GM21360 (cell line): ENCODE results near the gene NDOR1.

Source experiments
- ATAC-seq: cut with Tn5 transposase; IDR thresholded peaks from one replicate; pipeline ENCODE4 v1.9.1; 2021; ENCODE audit warnings: mild to moderate bottlenecking, moderate library complexity; ENCODE audit not compliant: unreplicated experiment

NDOR1 gene

DNA sequence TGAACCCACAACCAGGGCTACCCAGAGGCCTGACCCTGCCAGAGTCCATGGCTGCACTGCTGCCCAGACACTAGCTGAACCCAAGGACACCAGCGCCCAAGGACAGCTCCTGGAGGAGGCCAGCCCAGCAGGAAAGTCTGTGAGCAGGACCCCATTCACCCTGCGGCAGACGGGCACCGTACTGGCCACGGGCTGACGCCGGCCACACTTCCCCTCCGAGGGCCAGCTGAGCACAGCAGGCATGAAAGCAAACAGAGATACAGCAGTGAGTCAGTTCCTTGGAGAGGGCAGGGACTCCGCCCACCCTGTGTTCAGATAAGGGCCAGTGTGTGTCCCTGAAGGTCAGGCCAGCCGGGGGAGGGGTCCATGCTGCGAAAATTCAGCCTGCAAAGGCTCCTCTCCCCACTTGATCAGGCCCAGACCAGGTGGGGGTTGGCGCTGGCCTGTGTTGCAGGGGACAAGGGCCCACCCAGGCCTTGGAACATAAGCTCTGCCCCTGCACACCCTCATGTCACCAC lies 13.3 kb downstream of the NDOR1 start:
- no peak for ATAC-seq

DNA sequence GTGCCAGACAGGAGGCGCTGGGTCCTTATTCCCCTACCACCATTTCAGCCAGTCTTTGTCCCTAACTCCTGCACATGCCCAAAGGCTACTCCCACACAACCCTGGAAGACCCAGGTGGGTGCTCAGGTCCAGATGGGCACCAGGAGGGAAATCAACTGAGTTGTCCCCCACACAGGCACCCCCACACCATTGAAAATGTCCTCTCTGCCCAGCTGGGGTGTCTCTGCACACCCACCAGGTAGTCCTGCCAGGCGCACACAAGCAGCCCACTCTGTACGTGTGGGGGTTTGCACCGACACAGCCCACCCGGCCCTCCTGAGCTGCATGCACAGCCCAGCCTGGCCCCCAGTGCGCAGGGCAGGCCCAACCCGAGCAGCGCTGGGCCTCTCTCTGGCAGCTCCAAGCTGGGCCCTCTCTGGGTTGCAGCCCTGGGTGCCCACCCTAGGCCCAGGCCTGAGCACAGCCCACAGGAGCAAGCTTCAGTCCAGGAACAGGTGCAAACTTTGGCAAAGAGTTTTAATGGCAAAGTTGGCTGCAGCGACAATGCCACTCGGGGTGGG lies 14.3 kb downstream of the NDOR1 start:
- ATAC-seq: no peak

DNA sequence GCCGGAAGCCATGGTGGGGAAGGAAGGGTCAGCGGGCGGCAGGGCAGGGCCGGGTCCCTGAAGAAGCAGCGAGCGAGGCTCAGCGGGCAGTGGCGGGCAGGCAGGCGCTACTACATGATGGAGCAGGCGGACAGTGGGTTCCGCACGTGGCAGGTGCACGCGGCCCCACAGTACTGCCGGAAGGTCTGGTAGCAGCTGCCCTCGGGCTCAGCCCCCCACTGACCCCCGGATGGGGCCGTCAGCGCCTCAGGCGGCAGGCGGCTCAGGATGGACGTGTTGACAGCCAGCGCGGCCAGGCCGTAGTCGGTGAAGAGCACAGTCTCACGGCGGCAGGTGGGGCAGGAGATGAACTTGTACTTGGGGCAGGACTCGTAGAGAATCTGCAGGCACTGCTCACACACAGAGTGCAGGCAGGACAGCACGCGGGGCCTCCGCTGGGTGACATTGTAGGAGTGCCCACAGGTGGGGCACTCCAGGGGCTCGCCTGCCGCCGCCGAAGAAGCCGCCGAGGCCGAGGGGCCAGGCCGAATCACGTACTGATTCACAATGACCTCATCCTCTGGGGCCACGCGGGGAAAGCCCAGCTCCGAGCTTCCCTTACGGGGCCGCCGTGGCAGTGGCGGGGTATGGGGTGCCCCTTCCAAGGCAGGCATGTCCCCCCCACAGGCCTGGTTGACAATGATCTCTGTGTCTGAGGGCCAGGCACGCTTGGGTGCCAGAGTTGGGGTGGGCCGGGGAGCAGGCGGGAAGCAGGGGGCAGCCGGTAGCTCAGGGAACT lies 15.0 kb downstream of the NDOR1 start:
- ATAC-seq: no peak

DNA sequence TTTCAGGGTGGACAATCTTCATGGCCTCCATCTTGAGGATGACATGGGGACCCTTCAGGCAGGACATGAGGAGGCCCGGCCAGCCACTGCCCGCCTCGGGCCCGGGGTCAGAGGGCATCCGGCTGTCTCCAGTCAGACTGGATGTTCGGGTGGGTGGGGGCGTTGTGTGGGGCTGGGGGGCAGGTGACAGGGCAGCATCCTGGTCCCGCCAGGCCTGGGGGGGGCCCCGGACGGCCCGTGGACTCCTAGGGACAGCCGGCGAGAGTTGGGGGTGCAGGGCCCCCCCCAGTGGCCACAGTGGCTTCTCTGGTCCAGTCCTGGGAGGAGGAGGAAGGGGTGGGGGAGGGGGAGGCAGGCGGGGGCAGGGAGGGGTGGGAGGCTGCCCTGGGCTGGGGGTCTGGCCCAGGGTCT lies 15.6 kb downstream of the NDOR1 start:
- no peak for ATAC-seq

DNA sequence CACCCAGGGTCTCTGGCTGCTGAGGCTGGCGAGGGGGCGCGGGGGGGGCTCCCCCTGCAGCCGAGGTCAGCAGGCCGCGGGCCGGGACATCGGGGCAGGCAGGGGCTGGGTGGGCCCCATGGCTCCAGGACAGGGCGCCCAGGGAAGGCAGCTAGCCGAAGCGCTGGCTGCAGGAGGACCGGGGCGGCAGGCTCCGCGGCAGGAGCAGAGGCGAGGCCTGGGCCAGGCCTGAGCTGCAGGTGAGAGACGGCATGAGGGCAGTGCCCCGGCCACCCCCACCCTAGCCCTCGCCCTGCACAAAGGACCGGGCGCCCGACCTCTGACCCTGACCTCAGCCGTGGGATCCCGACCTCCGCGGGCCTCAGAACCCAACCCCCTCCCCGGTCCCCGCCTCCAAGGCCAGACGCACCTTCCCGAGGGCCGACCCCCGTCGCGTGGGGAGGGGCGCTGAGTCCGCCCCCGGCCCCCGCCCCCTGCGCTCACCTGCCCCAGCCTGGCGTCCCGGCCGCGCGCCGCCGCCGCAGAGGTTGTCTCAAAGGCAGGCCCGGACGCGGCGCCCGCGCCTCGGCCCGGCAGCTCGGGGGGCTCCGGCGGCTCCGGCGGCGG lies 16.1 kb downstream of the NDOR1 start:
- ATAC-seq: no peak

DNA sequence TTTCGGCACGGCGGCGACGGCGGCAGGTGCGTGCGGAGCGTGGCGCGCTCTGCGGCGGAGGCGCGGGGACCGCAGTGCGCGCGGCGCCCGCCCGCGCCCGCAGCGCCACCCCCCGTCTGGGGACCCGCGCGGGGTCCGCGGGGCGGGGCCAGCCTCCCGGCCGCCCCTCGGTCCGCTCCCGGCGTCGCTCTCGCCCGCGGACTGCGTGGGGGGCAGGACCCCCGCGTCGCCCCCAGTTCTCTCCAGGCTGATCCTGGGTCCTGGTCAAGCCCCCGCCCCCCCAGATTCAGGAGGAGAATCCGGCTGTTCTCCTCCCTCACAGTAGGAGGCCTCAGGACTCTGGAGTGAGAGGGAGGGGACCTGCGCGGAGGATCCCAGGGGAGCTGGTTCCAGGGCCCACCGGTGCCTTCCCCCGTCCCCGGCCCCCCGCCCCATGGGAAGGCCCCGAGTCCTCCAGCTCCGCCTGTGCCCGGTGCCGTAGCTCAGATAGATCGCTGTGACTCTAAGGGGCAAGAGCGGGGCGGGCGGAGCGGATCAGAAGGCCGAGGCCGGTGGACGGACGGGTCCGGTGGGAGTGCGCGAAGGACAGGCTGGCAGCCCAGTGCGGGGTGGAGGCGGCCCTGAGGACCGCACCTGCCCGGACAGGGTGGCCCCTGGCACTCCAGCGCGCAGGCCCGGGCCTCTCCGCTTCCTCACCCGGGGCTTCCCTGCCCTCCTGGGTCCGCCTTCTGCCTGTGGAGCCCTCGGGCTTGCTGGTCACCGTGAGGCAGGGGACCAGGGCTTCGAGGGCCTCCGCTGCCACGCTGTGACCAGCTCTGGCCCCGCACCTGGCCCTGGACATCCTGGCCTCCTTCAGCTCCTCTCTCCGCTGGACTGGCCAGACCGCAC lies 16.9 kb downstream of the NDOR1 start, which contains the start of gene RNF208:
Gene RNF208 (minus strand): TSS at position 51 of the 888 bp plus-strand sequence. CDS start 1,028 bp downstream, outside the sequence.
- no peak for ATAC-seq

DNA sequence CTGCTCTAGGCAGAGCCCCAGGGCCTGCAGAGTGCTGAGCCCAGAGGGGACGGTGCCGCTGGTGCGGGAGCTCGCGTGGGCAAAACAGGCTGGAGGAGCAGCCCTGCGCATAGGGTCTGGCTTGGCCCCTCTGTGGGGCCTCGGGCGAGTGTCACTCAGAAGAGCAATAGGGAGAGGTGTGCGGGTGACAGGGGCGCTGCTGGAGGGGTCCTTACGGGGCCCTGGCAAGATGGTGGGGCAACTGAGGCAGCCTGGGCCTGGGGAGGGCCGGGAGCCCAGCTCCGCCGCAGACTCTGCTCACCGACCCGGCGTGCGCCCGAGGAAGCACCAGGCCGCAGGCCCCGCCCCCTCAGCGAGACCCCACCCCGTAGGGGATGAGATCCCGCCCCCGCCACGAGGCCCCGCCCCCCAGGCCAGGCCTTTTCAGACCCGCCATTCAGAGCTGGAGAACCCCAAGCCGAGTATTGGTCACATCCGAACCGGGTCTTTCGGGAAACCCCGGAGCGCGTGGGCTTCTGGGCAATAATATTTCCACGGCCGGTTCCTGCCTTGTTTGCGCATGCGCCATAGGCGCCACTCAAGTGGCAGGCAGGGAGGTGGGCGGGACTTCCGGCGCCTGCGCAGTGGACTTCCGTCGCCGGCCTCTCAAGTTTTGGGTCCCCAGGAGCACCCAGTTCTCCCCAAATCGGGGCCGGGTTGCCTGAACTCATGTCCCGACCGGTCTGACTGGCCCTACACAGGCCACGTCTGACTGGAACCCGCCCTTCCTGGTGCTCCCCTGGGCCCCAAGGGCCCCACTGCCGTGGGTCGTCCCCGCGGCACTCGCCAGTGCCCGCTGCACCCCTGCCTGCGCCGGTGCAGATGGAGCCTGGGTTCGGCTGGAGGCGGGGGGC lies 17.8 kb downstream of the NDOR1 start:
- peak; percentile 66 for ATAC-seq

DNA sequence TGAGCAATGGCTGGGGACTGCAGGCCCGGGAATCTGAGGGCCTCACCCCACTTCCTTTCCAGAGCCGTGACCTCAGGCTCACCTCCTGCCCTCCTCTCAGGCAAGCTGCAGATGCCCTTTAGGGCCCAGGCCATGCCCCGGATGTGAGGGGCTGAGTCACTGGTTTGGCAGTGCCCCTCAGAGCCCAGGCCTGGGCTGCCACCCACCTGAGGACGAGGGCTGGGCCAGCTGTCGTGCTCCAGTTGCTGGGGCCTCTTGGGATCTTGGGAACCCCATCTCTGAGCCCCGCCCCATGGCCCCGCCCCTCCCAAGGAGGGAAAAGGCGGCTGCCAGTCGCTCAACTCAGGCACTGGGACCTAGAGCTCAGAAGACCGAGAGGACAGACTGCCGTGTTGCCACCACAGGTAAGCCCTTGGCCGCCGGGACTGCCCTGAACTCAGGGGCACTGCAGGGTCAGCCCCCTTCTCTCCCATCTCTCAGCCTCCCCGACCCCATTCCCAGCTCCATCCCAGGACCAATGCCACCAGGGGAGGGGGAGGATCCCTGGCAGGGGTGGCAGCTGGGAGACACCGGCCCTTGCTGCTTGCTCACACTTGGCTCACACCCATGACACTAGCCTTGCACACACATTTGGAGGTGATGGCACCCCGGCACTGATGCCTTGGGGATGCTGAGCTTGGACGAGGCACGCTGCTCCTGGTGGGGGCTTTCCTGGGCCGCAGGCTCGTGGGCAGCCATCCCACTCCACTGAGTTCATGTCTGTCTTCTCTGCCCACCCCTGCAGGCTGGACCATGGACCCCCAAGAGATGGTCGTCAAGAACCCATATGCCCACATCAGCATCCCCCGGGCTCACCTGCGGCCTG lies 19.6 kb downstream of the NDOR1 start, which contains the start of gene CYSRT1:
Gene CYSRT1 (plus strand): TSS at position 345 of the 865 bp plus-strand sequence. CDS start 448 bp downstream, at position 793.
- no peak for ATAC-seq

DNA sequence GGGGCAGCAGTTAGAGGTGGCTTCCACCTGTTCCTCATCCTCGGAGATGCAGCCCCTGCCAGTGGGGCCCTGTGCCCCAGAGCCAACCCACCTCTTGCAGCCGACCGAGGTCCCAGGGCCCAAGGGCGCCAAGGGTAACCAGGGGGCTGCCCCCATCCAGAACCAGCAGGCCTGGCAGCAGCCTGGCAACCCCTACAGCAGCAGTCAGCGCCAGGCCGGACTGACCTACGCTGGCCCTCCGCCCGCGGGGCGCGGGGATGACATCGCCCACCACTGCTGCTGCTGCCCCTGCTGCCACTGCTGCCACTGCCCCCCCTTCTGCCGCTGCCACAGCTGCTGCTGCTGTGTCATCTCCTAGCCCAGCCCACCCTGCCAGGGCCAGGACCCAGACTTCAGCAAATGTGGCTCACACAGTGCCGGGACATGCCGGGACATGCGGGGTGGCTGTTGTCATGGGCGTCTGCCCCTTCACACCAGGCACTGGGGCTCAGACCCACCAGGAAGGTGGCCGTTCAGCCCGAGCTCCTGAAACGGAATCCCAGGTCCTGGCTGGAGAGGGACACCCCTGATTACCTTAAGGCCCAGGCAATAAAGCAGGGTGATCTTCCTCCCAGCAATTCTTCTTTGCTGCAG lies 20.3 kb downstream of the NDOR1 start:
- no peak for ATAC-seq

DNA sequence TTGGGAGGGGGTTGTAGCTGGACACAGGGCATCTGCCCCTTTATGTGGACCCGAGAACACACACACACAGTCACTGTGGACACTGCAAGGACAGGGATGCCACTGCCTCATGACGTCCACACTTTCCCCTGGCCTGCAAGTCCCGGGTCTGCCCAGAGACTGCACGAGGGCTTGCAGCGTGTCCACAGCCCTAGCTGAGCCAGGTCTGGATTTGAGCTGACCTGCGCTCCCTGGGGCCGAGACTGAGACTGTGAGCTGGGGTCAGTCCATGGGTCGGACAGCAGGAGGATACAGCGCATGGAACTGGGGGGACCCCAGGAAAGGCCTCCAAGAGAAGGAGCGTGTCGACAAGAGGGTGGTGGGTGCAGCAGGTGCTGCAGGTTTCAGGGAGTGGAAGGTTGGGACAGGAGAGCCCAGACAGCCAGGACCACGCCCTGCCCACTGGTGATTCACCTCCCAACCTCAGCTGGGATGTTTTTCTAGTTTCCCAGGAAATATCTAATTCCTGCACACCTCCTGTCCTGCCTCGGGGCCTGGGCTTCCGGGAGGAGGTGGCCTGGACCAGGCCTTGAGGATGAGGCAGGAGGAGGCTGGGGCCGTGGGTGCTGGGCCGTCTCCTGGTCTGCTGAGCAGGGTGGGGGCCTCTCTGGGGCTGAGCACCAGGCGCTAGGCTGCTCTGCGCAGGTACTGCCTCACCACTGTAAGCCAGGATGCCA lies 21.0 kb downstream of the NDOR1 start:
- no peak for ATAC-seq

DNA sequence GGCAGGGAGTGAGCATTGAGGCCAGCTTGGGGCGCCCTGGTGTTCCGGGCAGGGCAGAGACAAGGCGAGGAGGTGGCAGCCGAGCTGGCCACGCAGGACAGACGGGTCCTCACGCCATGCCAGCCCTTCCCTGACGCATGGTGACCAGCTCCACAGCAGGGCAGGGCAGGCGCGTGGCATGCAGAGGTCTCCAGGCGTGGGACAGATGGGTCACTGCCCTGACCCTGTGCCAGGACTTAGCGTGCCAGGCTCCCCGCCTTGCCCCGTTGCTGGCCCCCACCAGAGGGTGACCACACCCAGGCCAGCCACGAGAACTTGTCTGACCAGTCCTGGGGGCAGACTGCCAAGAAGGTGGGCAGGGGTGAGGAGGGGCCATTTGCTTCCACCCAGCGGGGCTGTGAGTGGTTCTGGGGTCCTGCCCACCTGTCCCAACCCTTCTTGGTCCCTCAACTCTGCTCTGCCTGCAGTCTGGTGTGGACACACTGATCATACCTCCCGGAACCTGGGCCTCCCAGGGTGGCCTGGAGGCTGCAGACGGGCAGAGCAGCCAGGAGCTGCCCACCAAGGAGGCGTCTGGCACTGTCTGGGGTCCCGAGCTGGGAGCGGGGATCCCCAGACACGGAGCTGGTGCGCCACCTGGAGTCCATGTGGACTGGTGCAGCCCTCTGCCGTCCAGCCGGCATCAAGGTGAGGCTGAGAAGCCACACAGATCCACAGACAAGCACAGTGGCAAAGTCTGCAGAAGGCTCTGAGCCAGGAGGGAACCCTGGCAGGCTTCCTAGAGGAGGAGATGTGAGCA lies 21.8 kb downstream of the NDOR1 start, which contains the start of gene RNF224:
Gene RNF224 (plus strand): TSS at position 449 of the 799 bp plus-strand sequence. CDS start 834 bp downstream, outside the sequence.
- no peak for ATAC-seq

DNA sequence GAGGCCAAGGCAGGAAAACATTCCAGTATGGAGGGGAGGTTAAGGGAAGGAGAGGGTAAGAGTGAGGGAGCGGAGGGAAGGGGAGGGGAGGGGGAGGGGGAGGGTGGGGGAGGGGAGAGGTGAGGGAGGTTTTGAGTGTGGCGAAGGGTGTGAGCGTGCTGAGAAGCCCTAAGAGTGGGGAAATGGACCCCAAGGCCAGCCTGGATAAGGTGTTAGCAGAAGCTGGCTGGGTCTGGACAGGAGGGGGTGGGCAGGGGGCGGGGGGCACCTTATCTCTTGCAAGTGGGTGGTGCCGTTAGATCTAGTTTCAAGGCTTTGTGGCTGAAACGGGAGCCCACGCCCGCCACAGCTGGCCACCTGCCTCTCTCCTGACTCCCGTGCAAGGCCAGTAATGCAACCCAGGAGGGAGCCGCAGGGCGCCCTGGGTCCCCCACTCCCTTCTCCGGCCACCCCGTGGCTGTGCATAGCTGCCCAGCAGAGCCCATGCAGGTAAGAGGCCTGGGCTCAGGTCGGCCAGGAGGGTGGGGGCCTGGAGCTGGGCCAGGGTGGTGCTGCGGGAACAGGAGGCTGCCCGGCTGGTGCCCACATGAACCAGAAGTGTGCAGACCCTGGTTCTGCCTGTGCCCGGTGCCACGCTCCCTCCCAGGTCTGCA lies 22.5 kb downstream of the NDOR1 start:
- ATAC-seq: no peak

DNA sequence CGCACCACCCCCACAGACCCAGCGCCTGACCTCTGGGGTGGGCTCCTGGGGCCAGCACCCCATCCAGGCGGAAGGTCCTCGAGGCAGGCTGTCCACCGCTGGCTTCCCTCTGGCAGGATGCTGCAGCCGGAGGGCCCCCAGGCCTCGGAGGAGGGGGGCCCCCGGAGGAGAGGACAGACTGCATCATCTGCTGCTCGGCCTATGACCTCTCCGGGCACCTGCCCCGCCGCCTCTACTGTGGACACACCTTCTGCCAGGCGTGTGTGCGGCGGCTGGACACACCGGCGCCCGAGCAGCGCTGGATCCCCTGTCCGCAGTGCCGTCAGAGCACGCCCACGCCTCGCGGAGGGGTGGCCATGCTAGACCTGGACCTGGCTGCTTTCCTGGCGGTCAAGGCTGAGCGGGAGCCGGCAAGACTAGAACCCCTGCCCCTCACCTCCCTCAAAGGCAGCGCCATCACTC lies 23.0 kb downstream of the NDOR1 start:
- ATAC-seq: no peak

DNA sequence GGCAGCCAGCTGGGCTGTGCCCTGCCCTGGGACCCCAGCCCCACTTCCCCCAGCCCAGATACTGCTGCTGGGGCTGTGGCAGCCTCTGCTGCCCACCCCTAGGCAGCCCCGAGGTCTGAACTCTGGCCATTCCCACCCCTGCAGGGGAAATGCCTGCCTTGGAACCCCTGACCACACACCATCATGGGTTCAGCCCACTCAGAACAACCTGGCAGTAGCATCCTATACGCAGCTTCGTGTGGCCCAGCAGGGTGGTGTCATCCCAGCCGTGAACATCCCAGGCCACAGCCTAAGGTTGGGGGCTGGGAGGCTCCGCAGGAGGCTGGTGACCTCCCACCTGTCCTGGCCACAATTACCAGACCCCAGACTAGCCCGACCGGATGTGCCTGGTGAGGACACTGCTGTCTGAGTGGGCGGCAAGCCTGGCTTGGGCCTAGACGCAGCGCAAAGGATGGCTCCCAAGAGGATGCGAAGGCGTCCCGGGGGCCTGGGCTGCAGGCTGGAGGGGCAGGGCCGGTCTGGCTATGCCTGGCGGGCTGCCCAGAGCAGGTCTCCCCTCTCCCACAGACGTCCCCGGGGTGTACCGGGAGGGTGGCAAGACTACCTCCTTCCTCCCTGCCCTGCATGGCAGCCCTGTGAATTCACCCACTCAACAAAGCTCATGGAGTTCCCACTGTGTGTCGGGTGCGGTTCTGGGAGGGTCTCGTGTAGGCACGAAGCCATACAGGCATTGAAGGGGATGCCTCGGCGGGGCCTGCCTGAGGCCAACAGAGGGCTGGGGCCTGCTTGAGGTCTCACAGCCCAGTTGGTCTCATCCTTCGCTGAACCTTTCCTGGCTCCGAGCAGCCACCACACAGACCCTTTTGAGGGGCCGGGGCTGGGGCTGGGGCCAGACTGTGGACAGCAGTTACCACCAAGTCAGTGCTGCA lies 23.7 kb downstream of the NDOR1 start:
- no peak for ATAC-seq
